Neural progenitor cell (in vitro differentiated cells): ENCODE data around the gene TMEM186.

Source experiments
- EZH2phosphoT487 ChIP-seq: fragments of 200-600 bp; sonication (generic); IDR thresholded peaks from 2 replicates; pipeline ENCODE4 v1.6.1; 2017; ENCODE audit warnings: antibody characterized with exemption
- TF ChIP-seq, protein P1 (sequence below): fragments of 200-600 bp; sonication (generic); IDR thresholded peaks from 2 replicates; pipeline ENCODE4 v1.5.1; 2017; ENCODE audit warnings: antibody characterized with exemption, mild to moderate bottlenecking

GRCh38 chr16:8808613-8809353, 11.3 kb upstream of the TMEM186 start:
- TF ChIP-seq, protein P1, sequence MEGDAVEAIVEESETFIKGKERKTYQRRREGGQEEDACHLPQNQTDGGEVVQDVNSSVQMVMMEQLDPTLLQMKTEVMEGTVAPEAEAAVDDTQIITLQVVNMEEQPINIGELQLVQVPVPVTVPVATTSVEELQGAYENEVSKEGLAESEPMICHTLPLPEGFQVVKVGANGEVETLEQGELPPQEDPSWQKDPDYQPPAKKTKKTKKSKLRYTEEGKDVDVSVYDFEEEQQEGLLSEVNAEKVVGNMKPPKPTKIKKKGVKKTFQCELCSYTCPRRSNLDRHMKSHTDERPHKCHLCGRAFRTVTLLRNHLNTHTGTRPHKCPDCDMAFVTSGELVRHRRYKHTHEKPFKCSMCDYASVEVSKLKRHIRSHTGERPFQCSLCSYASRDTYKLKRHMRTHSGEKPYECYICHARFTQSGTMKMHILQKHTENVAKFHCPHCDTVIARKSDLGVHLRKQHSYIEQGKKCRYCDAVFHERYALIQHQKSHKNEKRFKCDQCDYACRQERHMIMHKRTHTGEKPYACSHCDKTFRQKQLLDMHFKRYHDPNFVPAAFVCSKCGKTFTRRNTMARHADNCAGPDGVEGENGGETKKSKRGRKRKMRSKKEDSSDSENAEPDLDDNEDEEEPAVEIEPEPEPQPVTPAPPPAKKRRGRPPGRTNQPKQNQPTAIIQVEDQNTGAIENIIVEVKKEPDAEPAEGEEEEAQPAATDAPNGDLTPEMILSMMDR = no peak
- no peak for TF ChIP-seq EZH2phosphoT487
